B cell (primary cell): ENCODE measurements around the gene CACNB2. TPM values are rescaled to one million over a fixed set of nuclear protein-coding genes. Genes with fewer than 3 reads are reported as not detected.

ENCODE experiments used
- ATAC-seq: fragments of 200-7000 bp; cut with Tn5 transposase; one replicate; pipeline ENCODE4 v1.10.0; 2021; ENCODE audit warnings: low read depth, mild to moderate bottlenecking, moderate number of reproducible peaks, moderate library complexity
- CTCF ChIA-PET: fragments of 350-600 bp; sonication (Branson Sonifier 250); formaldehyde crosslinking; loops from one replicate; lab custom pipeline; 2021; ENCODE audit warnings: antibody characterized with exemption, inconsistent platforms; lab: Charles Lee
- POLR2A ChIA-PET: fragments of 350-600 bp; sonication (Branson Sonifier 250); formaldehyde crosslinking; loops from one replicate; lab custom pipeline; 2021; ENCODE audit warnings: antibody characterized with exemption; lab: Charles Lee
- DNase-seq: peaks from one replicate; pipeline ENCODE4 v3.0.0; 2013
- H2AFZ ChIP-seq: 2 replicates; pipeline ENCODE4 v1.6.1; 2012; ENCODE audit warnings: mild to moderate bottlenecking, low read depth, low read length; ENCODE audit not compliant: insufficient read depth, poor library complexity, severe bottlenecking
- H3K27ac ChIP-seq, 2 donors: 1 replicate in 1 of 2; 2 replicates in 1 of 2; pipeline ENCODE4 v1.5.1; 2012 to 2013; ENCODE audit warnings: low read length in 2 of 2, mild to moderate bottlenecking in 2 of 2, moderate library complexity in 1 of 2
- H3K27me3 ChIP-seq, 4 experiments: fragments of 200-600 bp in 1 of 4; sonication (generic) in 1 of 4; replicated peaks in 1 of 4; 1 replicate in 2 of 4; 2 replicates in 2 of 4; pipeline versions ENCODE4 v1.6.1 to v1.7.0; 2013 to 2016; ENCODE audit warnings: low read length in 3 of 4, mild to moderate bottlenecking in 2 of 4, mixed read lengths in 1 of 4, moderate library complexity in 1 of 4; ENCODE audit not compliant: insufficient read depth in 4 of 4, control insufficient read depth in 3 of 4; ENCODE audit errors: control extremely low read depth in 1 of 4
- H3K36me3 ChIP-seq, 2 experiments: replicated peaks in 1 of 2; 1 replicate in 1 of 2; 2 replicates in 1 of 2; pipeline versions ENCODE4 v1.6.1 to v1.7.1; 2013; ENCODE audit warnings: low read length in 1 of 2; ENCODE audit not compliant: insufficient read depth in 2 of 2, control insufficient read depth in 1 of 2; ENCODE audit errors: control extremely low read depth in 1 of 2, extremely low read depth in 1 of 2
- H3K4me1 ChIP-seq, 2 donors: fragments of 200-600 bp in 1 of 2; sonication (generic) in 1 of 2; 1 replicate in 1 of 2; 2 replicates in 1 of 2; pipeline versions ENCODE4 v1.5.1 to v1.6.1; 2013 to 2017; ENCODE audit warnings: low read length in 2 of 2; ENCODE audit not compliant: control insufficient read depth in 2 of 2, insufficient read depth in 2 of 2
- H3K4me2 ChIP-seq: replicated peaks from 2 replicates; pipeline ENCODE3; 2012; ENCODE audit warnings: mild to moderate bottlenecking, low read depth, low read length; ENCODE audit not compliant: poor library complexity, severe bottlenecking
- H3K4me3 ChIP-seq, 5 experiments: fragments of 200-600 bp in 1 of 5; sonication (generic) in 1 of 5; 1 replicate in 3 of 5; 2 replicates in 2 of 5; pipeline versions ENCODE4 v1.5.1 to v1.7.0; 2011 to 2016; ENCODE audit warnings: low read length in 4 of 5, mild to moderate bottlenecking in 4 of 5, low read depth in 2 of 5, control low read depth in 1 of 5, moderate library complexity in 1 of 5; ENCODE audit not compliant: insufficient read depth in 1 of 5; ENCODE audit errors: control extremely low read depth in 1 of 5, extremely low read depth in 1 of 5
- H3K79me2 ChIP-seq: fragments of 200-600 bp; sonication (generic); one replicate; pipeline ENCODE4 v1.6.0; 2016; ENCODE audit warnings: low read length; ENCODE audit not compliant: control insufficient read depth, insufficient read depth
- H3K9ac ChIP-seq: fragments of 200-600 bp; sonication (generic); 2 replicates; pipeline ENCODE4 v1.6.1; 2017; ENCODE audit warnings: mild to moderate bottlenecking, low read length, moderate library complexity
- H3K9me3 ChIP-seq, 3 donors: one replicate each; pipeline versions ENCODE4 v1.6.1 to v1.7.1; 2013; ENCODE audit warnings: low read length in 2 of 3; ENCODE audit not compliant: control insufficient read depth in 2 of 3, insufficient read depth in 1 of 3; ENCODE audit errors: control extremely low read depth in 1 of 3
- H4K20me1 ChIP-seq: 2 replicates; pipeline ENCODE4 v1.6.0; 2012; ENCODE audit warnings: mild to moderate bottlenecking, low read length; ENCODE audit not compliant: insufficient read depth, control insufficient read depth, poor library complexity, severe bottlenecking
- H3K27ac Mint-ChIP-seq: one replicate; pipeline ENCODE4 v1.8.0; 2021; ENCODE audit warnings: mixed read lengths
- H3K27me3 Mint-ChIP-seq: one replicate; pipeline ENCODE4 v1.8.0; 2021; ENCODE audit warnings: mixed read lengths
- H3K4me1 Mint-ChIP-seq: one replicate; pipeline ENCODE4 v1.8.0; 2021; ENCODE audit warnings: mixed read lengths
- H3K4me3 Mint-ChIP-seq: one replicate; pipeline ENCODE4 v1.8.0; 2021; ENCODE audit warnings: mixed read lengths
- H3K9me3 Mint-ChIP-seq: one replicate; pipeline ENCODE4 v1.8.0; 2022; ENCODE audit warnings: mixed read lengths; ENCODE audit not compliant: insufficient read depth
- CTCF ChIP-seq: fragments of 200-600 bp; IDR thresholded peaks from one replicate; pipeline ENCODE4 v1.8.0; 2022; ENCODE audit warnings: antibody characterized with exemption, mild to moderate bottlenecking
- EZH2 ChIP-seq: IDR thresholded peaks from 2 replicates; pipeline ENCODE4 v1.6.1; 2012; ENCODE audit warnings: borderline replicate concordance, low read depth, mild to moderate bottlenecking, moderate library complexity, low read length; ENCODE audit not compliant: insufficient read depth, poor library complexity, severe bottlenecking
- WGBS: methylation state at CpG from one replicate; pipeline ENCODE4 v1.1.5; 2013; ENCODE audit warnings: missing lambda C conversion rate; ENCODE audit not compliant: insufficient coverage; 5-methylcytosine and 5-hydroxymethylcytosine counted together
- intact Hi-C: fragments of 100-400 bp; cut with micrococcal nuclease; formaldehyde crosslinking; loops from one replicate; pipeline ENCODE4 v1.10.0; 2022
- polyA plus RNA-seq: library from polyadenylated mRNA; depleted of rRNA; stranded (reverse); fragments of >200 nt; gene quantifications from 2 replicates; pipeline ENCODE4 v1.2.3, GENCODE V29; 2012
- total RNA-seq, 2 donors: library from RNA; stranded (reverse); fragments of 120-200 nt in 1 of 2; gene quantifications; 1 replicate in 1 of 2; 2 replicates in 1 of 2; pipeline versions ENCODE4 v1.2.3 to v1.2.4, GENCODE V29; 2013 to 2022

Gene CACNB2
- total and polyA plus RNA-seq, 2 donors (not counting 1 experiment from before 2014, with no cell fraction given) = not detected

GRCh38 chr10:18164093-18164492 lies 23.9 kb downstream of the CACNB2 start:
- H3K4me1 ChIP-seq = no peaks in the 10 kb centered on the region
- ChIA-PET POLR2A (no interaction called here), CTCF (no interaction called here)
- intact Hi-C loops = no loop called here
- no peak overlapping the region for H3K4me3 ChIP-seq
- H3K9me3 ChIP-seq = no peaks in the 10 kb centered on the region
- no peak for DNase-seq
- Mint-ChIP-seq H3K4me3 (no peak overlapping the region), H3K4me1 (no peaks in the 10 kb centered on the region), H3K27me3 (no peaks in the 10 kb centered on the region), H3K9me3 (peaks cover 3% of the 10 kb centered on the region), H3K27ac (no peak overlapping the region)
- H3K9ac ChIP-seq = no peak overlapping the region
- H3K4me2 ChIP-seq = no peak overlapping the region
- no peaks in the 10 kb centered on the region for H3K79me2 ChIP-seq
- H4K20me1 ChIP-seq = no peaks in the 10 kb centered on the region
- H3K27ac ChIP-seq = no peak overlapping the region
- WGBS = 100% methylated on average over 1 of the region's 4 CpGs
- no peak for ATAC-seq
- no peaks in the 10 kb centered on the region for H3K27me3 ChIP-seq
- no peak overlapping the region for H2AFZ ChIP-seq
- TF ChIP-seq EZH2 = no peak
- TF ChIP-seq CTCF = no peak
- no peaks in the 10 kb centered on the region for H3K36me3 ChIP-seq

- H2AFZ ChIP-seq = no peak overlapping the region
- no peak overlapping the region for H3K4me3 Mint-ChIP-seq
- H3K27me3 ChIP-seq = no peaks in the 10 kb centered on the region
- 93% methylated on average over 8 of the region's 11 CpGs for WGBS
- no peak for DNase-seq
- no peaks in the 10 kb centered on the region for H3K4me1 Mint-ChIP-seq
- no peaks in the 10 kb centered on the region for H4K20me1 ChIP-seq
- no peaks in the 10 kb centered on the region for H3K9me3 ChIP-seq
- H3K4me2 ChIP-seq = no peak overlapping the region
- no peak overlapping the region for H3K27ac ChIP-seq
- ChIA-PET CTCF (no interaction called here), POLR2A (no interaction called here)
- H3K9me3 Mint-ChIP-seq = peaks cover 3% of the 10 kb centered on the region
- TF ChIP-seq CTCF = no peak
- TF ChIP-seq EZH2 = no peak
- ATAC-seq = no peak
- H3K4me1 ChIP-seq = no peaks in the 10 kb centered on the region
- no peaks in the 10 kb centered on the region for H3K36me3 ChIP-seq
- intact Hi-C loops = no loop called here
- no peak overlapping the region for H3K9ac ChIP-seq
- no peak overlapping the region for H3K27ac Mint-ChIP-seq
- no peak overlapping the region for H3K4me3 ChIP-seq
- no peaks in the 10 kb centered on the region for H3K27me3 Mint-ChIP-seq
- no peaks in the 10 kb centered on the region for H3K79me2 ChIP-seq
Measured at GRCh38 chr10:18164748-18165361, 24.6 kb downstream of the CACNB2 start.
